Endodermal cell (in vitro differentiated cells): ENCODE measurements around the gene ECE1. TPM values are rescaled to one million over a fixed set of nuclear protein-coding genes. Genes with fewer than 3 reads are reported as not detected.
A peak's percentile ranks its signal among the peaks of the same experiment; 100 is the strongest.
"Not testable (repeated sequence)": the region's sequence is repeated elsewhere in the genome, so short reads cannot be mapped to it uniquely, and the experiment has no call there.

Source experiments
- DNase-seq: peaks from one replicate; pipeline ENCODE4 v3.0.0-alpha.2; 2017
- H3K27ac ChIP-seq: 2 replicates; pipeline ENCODE4 v1.5.1; 2013; ENCODE audit warnings: mild to moderate bottlenecking, low read depth, low read length, moderate library complexity
- H3K27me3 ChIP-seq: 2 replicates; pipeline ENCODE4 v1.6.1; 2013; ENCODE audit warnings: mild to moderate bottlenecking, low read length, moderate library complexity; ENCODE audit not compliant: insufficient read depth, control insufficient read depth, poor library complexity, severe bottlenecking
- H3K36me3 ChIP-seq: 2 replicates; pipeline ENCODE4 v1.7.0; 2013; ENCODE audit warnings: mild to moderate bottlenecking, low read length, moderate library complexity; ENCODE audit not compliant: control insufficient read depth, insufficient read depth
- H3K4me1 ChIP-seq: one replicate; pipeline ENCODE4 v1.7.0; 2013; ENCODE audit warnings: low read length; ENCODE audit not compliant: control insufficient read depth, insufficient read depth
- H3K4me3 ChIP-seq: 2 replicates; pipeline ENCODE4 v1.5.1; 2013; ENCODE audit warnings: mild to moderate bottlenecking, low read length, moderate library complexity
- H3K9ac ChIP-seq: 2 replicates; pipeline ENCODE4 v1.6.1; 2013; ENCODE audit warnings: mild to moderate bottlenecking, low read length, moderate library complexity; ENCODE audit not compliant: poor library complexity, severe bottlenecking; ENCODE audit errors: extremely low read depth
- H3K9me3 ChIP-seq: 2 replicates; pipeline ENCODE4 v1.6.1; 2013; ENCODE audit warnings: mild to moderate bottlenecking, low read length, moderate library complexity; ENCODE audit not compliant: control insufficient read depth
- H3K27ac Mint-ChIP-seq: 2 replicates; pipeline ENCODE4 v1.8.0; 2020; ENCODE audit warnings: mixed read lengths
- H3K27me3 Mint-ChIP-seq: 2 replicates; pipeline ENCODE4 v1.8.0; 2021; ENCODE audit warnings: mild to moderate bottlenecking, mixed read lengths; ENCODE audit not compliant: insufficient read depth
- H3K36me3 Mint-ChIP-seq: 2 replicates; pipeline ENCODE4 v1.8.0; 2020; ENCODE audit warnings: low read depth, mixed read lengths
- H3K4me1 Mint-ChIP-seq: 2 replicates; pipeline ENCODE4 v1.8.0; 2020; ENCODE audit warnings: mixed read lengths
- H3K4me3 Mint-ChIP-seq: 2 replicates; pipeline ENCODE4 v1.8.0; 2020; ENCODE audit warnings: mild to moderate bottlenecking, moderate library complexity, mixed read lengths
- H3K9me3 Mint-ChIP-seq: 2 replicates; pipeline ENCODE4 v1.8.0; 2020; ENCODE audit warnings: mild to moderate bottlenecking, mixed read lengths
- WGBS, 2 experiments: methylation state at CpG; one replicate each; pipeline versions ENCODE4 v1.1.5 to v1.1.7; 2013; ENCODE audit warnings: missing lambda C conversion rate in 2 of 2, mixed read lengths in 1 of 2; ENCODE audit not compliant: insufficient coverage in 1 of 2, insufficient read length in 1 of 2; 5-methylcytosine and 5-hydroxymethylcytosine counted together
- total RNA-seq, 2 donors: library from RNA; stranded (reverse); fragmentation: NEBNext Ultra II Directional in 1 of 2; extraction: Animal tissue kit (Norgen Biotek cat#: 25700) in 1 of 2; gene quantifications; 2 replicates in 1 of 2; 3 replicates in 1 of 2; pipeline ENCODE4 v1.2.1, GENCODE V29; 2021
- TF ChIP-seq, protein P1 (sequence below): fragments of 200-600 bp; sonication (generic); conservative IDR thresholded peaks from 2 replicates; pipeline ENCODE4 v1.5.0; 2021; ENCODE audit warnings: antibody characterized with exemption, mild to moderate bottlenecking

ECE1 gene
- total RNA-seq, 2 donors from 2014 or later = 47.8 to 57.9 TPM

DNA sequence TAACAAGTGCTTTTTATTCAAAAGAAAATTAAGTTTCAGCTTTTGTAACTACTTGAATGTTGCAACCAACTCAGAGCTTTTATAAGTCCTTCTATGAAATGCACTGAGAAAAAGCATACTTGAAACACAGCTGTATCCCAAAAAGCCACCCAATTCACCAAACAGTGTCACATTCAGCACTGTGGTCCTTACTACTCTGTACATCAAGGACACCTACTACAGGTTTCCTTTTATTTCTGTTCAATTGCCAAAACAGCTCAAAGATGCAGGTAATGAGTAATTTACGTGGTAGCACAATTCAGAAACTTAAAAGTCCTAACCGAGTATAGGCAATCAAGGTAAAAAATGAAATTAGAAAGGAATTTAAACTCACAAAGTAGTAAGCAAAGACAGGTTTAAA, 116.0 kb downstream of the ECE1 start:
- H3K27ac ChIP-seq = no peak overlapping the region
- no peaks in the 10 kb centered on the region for H3K4me1 ChIP-seq
- H3K36me3 Mint-ChIP-seq = peaks cover 22% of the 10 kb centered on the region
- DNase-seq = no peak
- H3K27me3 ChIP-seq = no peaks in the 10 kb centered on the region
- no peaks in the 10 kb centered on the region for H3K27me3 Mint-ChIP-seq
- peaks cover 23% of the 10 kb centered on the region for H3K4me1 Mint-ChIP-seq
- peak overlapping the region; percentile 44 for H3K27ac Mint-ChIP-seq
- 77 to 79% methylated on average over 2 of the region's 2 CpGs for WGBS, 2 experiments
- peak overlapping the region; percentile 89 for H3K4me3 ChIP-seq
- H3K4me3 Mint-ChIP-seq = peak overlapping the region; percentile 86
- H3K36me3 ChIP-seq = peaks cover 11% of the 10 kb centered on the region
- H3K9me3 ChIP-seq = no peaks in the 10 kb centered on the region
- no peaks in the 10 kb centered on the region for H3K9me3 Mint-ChIP-seq
- TF ChIP-seq, protein P1, sequence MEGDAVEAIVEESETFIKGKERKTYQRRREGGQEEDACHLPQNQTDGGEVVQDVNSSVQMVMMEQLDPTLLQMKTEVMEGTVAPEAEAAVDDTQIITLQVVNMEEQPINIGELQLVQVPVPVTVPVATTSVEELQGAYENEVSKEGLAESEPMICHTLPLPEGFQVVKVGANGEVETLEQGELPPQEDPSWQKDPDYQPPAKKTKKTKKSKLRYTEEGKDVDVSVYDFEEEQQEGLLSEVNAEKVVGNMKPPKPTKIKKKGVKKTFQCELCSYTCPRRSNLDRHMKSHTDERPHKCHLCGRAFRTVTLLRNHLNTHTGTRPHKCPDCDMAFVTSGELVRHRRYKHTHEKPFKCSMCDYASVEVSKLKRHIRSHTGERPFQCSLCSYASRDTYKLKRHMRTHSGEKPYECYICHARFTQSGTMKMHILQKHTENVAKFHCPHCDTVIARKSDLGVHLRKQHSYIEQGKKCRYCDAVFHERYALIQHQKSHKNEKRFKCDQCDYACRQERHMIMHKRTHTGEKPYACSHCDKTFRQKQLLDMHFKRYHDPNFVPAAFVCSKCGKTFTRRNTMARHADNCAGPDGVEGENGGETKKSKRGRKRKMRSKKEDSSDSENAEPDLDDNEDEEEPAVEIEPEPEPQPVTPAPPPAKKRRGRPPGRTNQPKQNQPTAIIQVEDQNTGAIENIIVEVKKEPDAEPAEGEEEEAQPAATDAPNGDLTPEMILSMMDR = no peak
- peak overlapping the region; percentile 86 for H3K9ac ChIP-seq

DNA sequence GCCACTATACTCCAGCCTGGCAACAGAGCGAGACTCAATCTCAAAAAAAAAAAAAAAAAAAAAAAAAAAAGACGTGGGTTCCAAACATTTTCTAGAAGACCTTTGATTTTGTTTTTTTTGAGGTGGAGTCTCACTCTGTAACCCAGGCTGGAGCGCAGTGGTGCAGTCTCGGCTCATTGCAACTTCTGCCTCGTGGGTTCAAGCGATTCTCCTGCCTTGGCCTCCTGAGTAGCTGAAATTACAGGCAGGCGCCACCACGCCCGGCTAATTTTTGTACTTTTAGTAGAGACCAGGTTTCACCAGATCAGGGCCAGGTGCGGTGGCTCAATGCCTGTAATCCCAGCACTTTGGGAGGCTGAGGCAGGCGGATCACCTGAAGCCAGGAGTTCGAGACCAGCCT, 117.2 kb downstream of the ECE1 start:
- WGBS, 2 experiments = 92 to 93% methylated on average over 10 to 12 of the region's 12 CpGs
- not testable (repeated sequence) for H3K27me3 ChIP-seq, H3K4me3 ChIP-seq, H3K9ac ChIP-seq, H3K4me3 Mint-ChIP-seq, H3K9me3 Mint-ChIP-seq, H3K27ac ChIP-seq, H3K27me3 Mint-ChIP-seq, DNase-seq, H3K4me1 ChIP-seq, H3K27ac Mint-ChIP-seq, H3K9me3 ChIP-seq
- Mint-ChIP-seq H3K36me3 (peaks cover 29% of the 10 kb centered on the region), H3K4me1 (peaks cover 23% of the 10 kb centered on the region)
- peaks cover 20% of the 10 kb centered on the region for H3K36me3 ChIP-seq

GRCh38 chr1:21170837-21171236, 119.4 kb downstream of the ECE1 start:
- not testable (repeated sequence) for H3K9me3 ChIP-seq, H3K27ac ChIP-seq, H3K4me1 ChIP-seq, H3K4me3 Mint-ChIP-seq, H3K27me3 ChIP-seq, H3K9me3 Mint-ChIP-seq, DNase-seq, H3K27ac Mint-ChIP-seq, H3K4me3 ChIP-seq, H3K9ac ChIP-seq, H3K27me3 Mint-ChIP-seq
- 88 to 100% methylated on average over 1 to 2 of the region's 4 CpGs for WGBS, 2 experiments
- peaks cover 48% of the 10 kb centered on the region for H3K36me3 Mint-ChIP-seq
- peaks cover 41% of the 10 kb centered on the region for H3K36me3 ChIP-seq
- H3K4me1 Mint-ChIP-seq = peaks cover 23% of the 10 kb centered on the region

DNA sequence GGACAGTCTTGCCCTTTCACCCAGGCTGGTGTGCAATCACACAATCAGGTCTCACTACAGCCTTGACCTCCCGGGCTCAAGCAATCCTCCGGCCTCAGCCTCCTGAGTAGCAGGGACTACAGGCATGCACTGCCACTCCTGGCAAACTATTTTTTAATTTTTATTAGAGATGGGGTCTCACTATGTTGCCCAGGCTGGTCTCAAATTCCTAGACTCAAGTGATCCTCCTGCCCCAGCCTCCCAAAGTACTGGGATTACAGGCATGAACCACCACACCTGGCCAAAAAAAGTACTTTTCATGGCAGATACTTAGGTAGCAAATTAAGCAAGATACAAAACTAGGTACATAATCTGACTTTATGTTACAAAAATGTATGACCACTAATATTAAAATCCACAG, 121.8 kb downstream of the ECE1 start:
- no peak overlapping the region for H3K27ac ChIP-seq
- TF ChIP-seq, protein P1 = no peak
- no peaks in the 10 kb centered on the region for H3K27me3 Mint-ChIP-seq
- no peak overlapping the region for H3K4me3 ChIP-seq
- 83 to 96% methylated on average over 1 to 2 of the region's 2 CpGs for WGBS, 2 experiments
- H3K4me3 Mint-ChIP-seq = no peak overlapping the region
- H3K27ac Mint-ChIP-seq = no peak overlapping the region
- H3K36me3 Mint-ChIP-seq = peaks cover 66% of the 10 kb centered on the region
- no peaks in the 10 kb centered on the region for H3K4me1 ChIP-seq
- H3K36me3 ChIP-seq = peaks cover 59% of the 10 kb centered on the region
- H3K4me1 Mint-ChIP-seq = peaks cover 9% of the 10 kb centered on the region
- H3K9ac ChIP-seq = no peak overlapping the region
- no peaks in the 10 kb centered on the region for H3K9me3 Mint-ChIP-seq
- H3K27me3 ChIP-seq = no peaks in the 10 kb centered on the region
- no peak for DNase-seq
- H3K9me3 ChIP-seq = no peaks in the 10 kb centered on the region

Other genes with a start within 250 kb of the ECE1 start
- 100 to 1,000 TPM; 101 to 103 TPM for gene EIF4G3, start 113.6 kb downstream of the ECE1 start, total RNA-seq
- 10 to 100 TPM; 15.5 to 22.1 TPM for gene NBPF3, start 149.7 kb upstream of the ECE1 start, total RNA-seq
- 100 to 1,000 TPM in 1 of 2 donors, 10 to 100 TPM in 1; 94.8 to 117 TPM for gene ALPL, start 219.0 kb upstream of the ECE1 start, total RNA-seq